Memory B cell (primary cell): Measurements from ENCODE around the gene USP30.
"Not testable (repeated sequence)": the region's sequence is repeated elsewhere in the genome, so short reads cannot be mapped to it uniquely, and the experiment has no call there.

Experiments
- ATAC-seq: fragments of 150-1000 bp; cut with Tn5 transposase; 2 replicates; pipeline ENCODE4 v1.10.0; 2021; ENCODE audit warnings: low read depth, mild to moderate bottlenecking, moderate library complexity
- DNase-seq, 2 donors: peaks; one replicate each; pipeline ENCODE4 v3.0.0; 2022; ENCODE audit warnings: low spot score in 2 of 2
- H3K27ac Mint-ChIP-seq: one replicate; pipeline ENCODE4 v1.8.0; 2022; ENCODE audit warnings: mild to moderate bottlenecking, moderate library complexity, mixed read lengths
- H3K27me3 Mint-ChIP-seq: one replicate; pipeline ENCODE4 v1.8.0; 2022; ENCODE audit warnings: mixed read lengths
- H3K36me3 Mint-ChIP-seq: one replicate; pipeline ENCODE4 v1.8.0; 2022; ENCODE audit warnings: mild to moderate bottlenecking, mixed read lengths
- H3K4me1 Mint-ChIP-seq: one replicate; pipeline ENCODE4 v1.8.0; 2022; ENCODE audit warnings: mixed read lengths
- H3K4me3 Mint-ChIP-seq: one replicate; pipeline ENCODE4 v1.8.0; 2022; ENCODE audit warnings: mild to moderate bottlenecking, moderate library complexity, mixed read lengths
- H3K9me3 Mint-ChIP-seq: one replicate; pipeline ENCODE4 v1.8.0; 2022; ENCODE audit warnings: mixed read lengths

The USP30 gene

GRCh38 chr12:109052414-109053323, at the start of gene USP30:
Gene USP30, plus strand, starts transcription at chr12:109052576. Its CDS starts 103 bp downstream, at chr12:109052679.
- H3K4me3 Mint-ChIP-seq: peak within 1 kb of the TSS; percentile 99
- peak within 1 kb of the TSS; percentile 99 for H3K27ac Mint-ChIP-seq
- no peaks in the 10 kb centered on the region for H3K9me3 Mint-ChIP-seq
- ATAC-seq (peak; percentile 74), DNase-seq (peak; percentile 77 to 84)
- peaks cover 7% of the 10 kb centered on the region for H3K36me3 Mint-ChIP-seq
- H3K27me3 Mint-ChIP-seq: no peaks in the 10 kb centered on the region
- peaks cover 17% of the 10 kb centered on the region for H3K4me1 Mint-ChIP-seq

- Mint-ChIP-seq H3K9me3 (no peaks in the 10 kb centered on the region), H3K4me3 (no peak overlapping the region), H3K36me3 (no peaks in the 10 kb centered on the region), H3K27me3 (peaks cover 6% of the 10 kb centered on the region), H3K27ac (no peak overlapping the region), H3K4me1 (no peaks in the 10 kb centered on the region)
- ATAC-seq: no peak
- no peak for DNase-seq
These were observed 48.4 kb upstream of the USP30 start for GRCh38 chr12:109004017-109004416.

GRCh38 chr12:109009766-109010165, 42.6 kb upstream of the USP30 start:
- ATAC-seq: no peak
- Mint-ChIP-seq H3K9me3 (no peaks in the 10 kb centered on the region), H3K4me1 (no peaks in the 10 kb centered on the region), H3K36me3 (no peaks in the 10 kb centered on the region), H3K27me3 (peaks cover 16% of the 10 kb centered on the region), H3K4me3 (no peak overlapping the region), H3K27ac (no peak overlapping the region)
- DNase-seq: no peak

- Mint-ChIP-seq H3K9me3 (no peaks in the 10 kb centered on the region), H3K27me3 (peaks cover 18% of the 10 kb centered on the region), H3K36me3 (no peaks in the 10 kb centered on the region), H3K27ac (no peak overlapping the region), H3K4me3 (no peak overlapping the region), H3K4me1 (no peaks in the 10 kb centered on the region)
- ATAC-seq: no peak
- DNase-seq: no peak
These were observed 42.1 kb upstream of the USP30 start for GRCh38 chr12:109010259-109010658.

GRCh38 chr12:109014984-109015765, 37.2 kb upstream of the USP30 start:
- ATAC-seq (no peak), DNase-seq (no peak)
- Mint-ChIP-seq H3K4me1 (no peaks in the 10 kb centered on the region), H3K27ac (no peak overlapping the region), H3K36me3 (no peaks in the 10 kb centered on the region), H3K9me3 (no peaks in the 10 kb centered on the region), H3K4me3 (no peak overlapping the region), H3K27me3 (peaks cover 17% of the 10 kb centered on the region)

- no peak overlapping the region for H3K27ac Mint-ChIP-seq
- H3K36me3 Mint-ChIP-seq: no peaks in the 10 kb centered on the region
- no peak overlapping the region for H3K4me3 Mint-ChIP-seq
- no peak for ATAC-seq
- no peaks in the 10 kb centered on the region for H3K9me3 Mint-ChIP-seq
- no peaks in the 10 kb centered on the region for H3K4me1 Mint-ChIP-seq
- peaks cover 22% of the 10 kb centered on the region for H3K27me3 Mint-ChIP-seq
- no peak for DNase-seq
These were observed 36.4 kb upstream of the USP30 start for GRCh38 chr12:109016016-109016415.

- ATAC-seq (no peak), DNase-seq (no peak)
- Mint-ChIP-seq H3K36me3 (no peaks in the 10 kb centered on the region), H3K4me3 (no peak overlapping the region), H3K9me3 (no peaks in the 10 kb centered on the region), H3K27me3 (peaks cover 18% of the 10 kb centered on the region), H3K27ac (no peak overlapping the region), H3K4me1 (no peaks in the 10 kb centered on the region)
These were observed 35.4 kb upstream of the USP30 start for GRCh38 chr12:109016978-109017377.

GRCh38 chr12:109018296-109018695, 34.1 kb upstream of the USP30 start:
- no peak for DNase-seq
- no peak overlapping the region for H3K4me3 Mint-ChIP-seq
- H3K36me3 Mint-ChIP-seq: no peaks in the 10 kb centered on the region
- no peaks in the 10 kb centered on the region for H3K4me1 Mint-ChIP-seq
- H3K9me3 Mint-ChIP-seq: no peaks in the 10 kb centered on the region
- peaks cover 17% of the 10 kb centered on the region for H3K27me3 Mint-ChIP-seq
- H3K27ac Mint-ChIP-seq: no peak overlapping the region
- ATAC-seq: no peak

- Mint-ChIP-seq H3K36me3 (no peaks in the 10 kb centered on the region), H3K27ac (no peak overlapping the region), H3K4me1 (no peaks in the 10 kb centered on the region), H3K27me3 (peaks cover 11% of the 10 kb centered on the region), H3K4me3 (no peak overlapping the region), H3K9me3 (no peaks in the 10 kb centered on the region)
- DNase-seq (no peak), ATAC-seq (no peak)
These were observed 32.1 kb upstream of the USP30 start for GRCh38 chr12:109020146-109020795.

GRCh38 chr12:109020796-109021380, 31.5 kb upstream of the USP30 start, which contains the start of gene SVOP:
Gene SVOP, minus strand, starts transcription at chr12:109021068. Its CDS starts 200 bp downstream, at chr12:109020868.
- peak in 1 of 2 donors; percentile 17 for DNase-seq
- Mint-ChIP-seq H3K4me1 (no peaks in the 10 kb centered on the region), H3K9me3 (no peaks in the 10 kb centered on the region), H3K27ac (no peak within 1 kb of the TSS), H3K36me3 (no peaks in the 10 kb centered on the region), H3K27me3 (peaks cover 11% of the 10 kb centered on the region), H3K4me3 (no peak within 1 kb of the TSS)
- peak; percentile 34 for ATAC-seq

GRCh38 chr12:109027767-109028166, 24.6 kb upstream of the USP30 start:
- DNase-seq (no peak), ATAC-seq (no peak)
- Mint-ChIP-seq H3K9me3 (peaks cover 2% of the 10 kb centered on the region), H3K4me3 (no peak overlapping the region), H3K4me1 (no peaks in the 10 kb centered on the region), H3K27ac (no peak overlapping the region), H3K36me3 (no peaks in the 10 kb centered on the region), H3K27me3 (peaks cover 18% of the 10 kb centered on the region)

GRCh38 chr12:109028624-109029023, 23.8 kb upstream of the USP30 start:
- not testable (repeated sequence) for DNase-seq, ATAC-seq, H3K27ac Mint-ChIP-seq, H3K4me3 Mint-ChIP-seq, H3K9me3 Mint-ChIP-seq, H3K36me3 Mint-ChIP-seq, H3K4me1 Mint-ChIP-seq
- peaks cover 18% of the 10 kb centered on the region for H3K27me3 Mint-ChIP-seq

GRCh38 chr12:109029411-109029810, 23.0 kb upstream of the USP30 start:
- no peak for ATAC-seq
- H3K27me3 Mint-ChIP-seq: peaks cover 18% of the 10 kb centered on the region
- no peaks in the 10 kb centered on the region for H3K36me3 Mint-ChIP-seq
- H3K27ac Mint-ChIP-seq: no peak overlapping the region
- H3K9me3 Mint-ChIP-seq: peaks cover 2% of the 10 kb centered on the region
- no peaks in the 10 kb centered on the region for H3K4me1 Mint-ChIP-seq
- DNase-seq: no peak
- no peak overlapping the region for H3K4me3 Mint-ChIP-seq
